Spleen (tissue), 11 donors: ENCODE measurements around the gene ADAM19. TPM values are rescaled to one million over a fixed set of nuclear protein-coding genes. Genes with fewer than 3 reads are reported as not detected.

Experiments
- DNase-seq: peaks from one replicate; pipeline ENCODE4 v3.0.0-alpha.2; 2020
- H3K27ac ChIP-seq, 8 donors: fragments of 200-600 bp; sonication (generic) in 7 of 8; 1 replicate in 4 of 8; 2 replicates in 4 of 8; pipeline versions ENCODE4 v1.5.0 to v1.8.0; 2016 to 2021; ENCODE audit warnings: inconsistent platforms in 4 of 8, mild to moderate bottlenecking in 4 of 8, moderate library complexity in 1 of 8
- H3K27me3 ChIP-seq, 7 donors: fragments of 200-600 bp; sonication (generic) in 6 of 7; replicated peaks in 1 of 7; 1 replicate in 4 of 7; 2 replicates in 3 of 7; pipeline versions ENCODE4 v1.5.0 to v1.8.0; 2016 to 2021; ENCODE audit warnings: inconsistent platforms in 3 of 7, mild to moderate bottlenecking in 1 of 7
- H3K36me3 ChIP-seq, 6 donors: fragments of 200-600 bp; sonication (generic) in 5 of 6; 1 replicate in 4 of 6; 2 replicates in 2 of 6; pipeline versions ENCODE4 v1.5.0 to v1.8.0; 2016 to 2021; ENCODE audit warnings: inconsistent platforms in 2 of 6
- H3K4me1 ChIP-seq, 6 donors: fragments of 200-600 bp; sonication (generic) in 5 of 6; 1 replicate in 3 of 6; 2 replicates in 3 of 6; pipeline versions ENCODE4 v1.5.0 to v1.8.0; 2016 to 2021; ENCODE audit warnings: inconsistent platforms in 3 of 6
- H3K4me3 ChIP-seq, 8 donors: fragments of 200-600 bp; sonication (generic) in 7 of 8; 1 replicate in 4 of 8; 2 replicates in 4 of 8; pipeline versions ENCODE4 v1.5.0 to v1.8.0; 2016 to 2021; ENCODE audit warnings: inconsistent platforms in 4 of 8, mild to moderate bottlenecking in 4 of 8, moderate library complexity in 2 of 8
- H3K9me3 ChIP-seq, 8 donors: fragments of 200-600 bp; sonication (generic) in 7 of 8; 1 replicate in 4 of 8; 2 replicates in 4 of 8; pipeline versions ENCODE4 v1.5.0 to v1.8.0; 2016 to 2021; ENCODE audit warnings: inconsistent platforms in 4 of 8
- CTCF ChIP-seq, 11 experiments: fragments of 200-600 bp in 7 of 11; fragments of 450-650 bp in 4 of 11; sonication (generic) in 4 of 11; IDR thresholded peaks in 8 of 11; conservative IDR thresholded peaks in 3 of 11; 1 replicate in 7 of 11; 2 replicates in 4 of 11; pipeline versions ENCODE4 v1.4.0 to v1.8.0; 2016 to 2021; ENCODE audit warnings: antibody characterized with exemption in 11 of 11, inconsistent platforms in 4 of 11, mild to moderate bottlenecking in 1 of 11
- POLR2A ChIP-seq, 3 donors: fragments of 450-650 bp; IDR thresholded peaks; one replicate each; pipeline ENCODE4 v1.5.1; 2017; ENCODE audit warnings: antibody characterized with exemption in 3 of 3, mild to moderate bottlenecking in 1 of 3
- POLR2AphosphoS5 ChIP-seq, 3 donors: sonication (generic); formaldehyde crosslinking; IDR thresholded peaks; one replicate each; pipeline ENCODE4 v1.5.1; 2017; ENCODE audit warnings: antibody characterized with exemption in 3 of 3
- WGBS, 5 donors: extraction: QIAGEN DNeasy Blood & Tissue Kit in 3 of 5; methylation state at CpG; one replicate each; pipeline versions ENCODE4 v1.1.5 to v1.1.7; 2013 to 2018; 5-methylcytosine and 5-hydroxymethylcytosine counted together
- intact Hi-C: fragments of 100-400 bp; cut with DNase I; formaldehyde crosslinking; loops from one replicate; pipeline ENCODE4 v1.15.0; 2023; ENCODE audit warnings: low total_unique reads
- polyA plus RNA-seq, 3 donors: library from polyadenylated mRNA; stranded (reverse); fragments of 200-250 nt; gene quantifications; one replicate each; pipeline ENCODE4 v1.2.1, GENCODE V29; 2013
- total RNA-seq, 7 donors: library from RNA; depleted of rRNA in 3 of 7; stranded (reverse); fragments of >200 nt in 3 of 7; fragmentation: NEBNext Ultra II Directional in 4 of 7; extraction: Animal tissue kit (Norgen Biotek cat#: 25700) in 4 of 7; gene quantifications; one replicate each; pipeline versions ENCODE4 v1.1.0 to v1.2.1, GENCODE V29; 2016 to 2021
- donor health status: healthy with polysubstance abuse.
- donor health status: DM: no; HTN: no; CAD: no; lungs with moderate emphysema.
- donor health status: DM: no; HTN: no; CAD: no.
- donor health status: Bipolar disorder and iron deficiency.
- donor health status: healthy.
- donor health status: DM: no; HTN: no; CAD: no.
- donor health status: DM: yes; HTN: yes; CAD: no.

The ADAM19 gene
- total and polyA plus RNA-seq, 10 donors = 10.9 to 71.1 (median 51.5) TPM

- no peaks in the 10 kb centered on the region for H3K9me3 ChIP-seq
- TF ChIP-seq POLR2A (IDR thresholded peaks at IDR 0.05) (no peak), POLR2AphosphoS5 (IDR thresholded peaks at IDR 0.05) (peak in 1 of 3 donors; percentile 55)
- peaks cover 30 to 63% (median 57%) of the 10 kb centered on the region in 6 donors for H3K4me1 ChIP-seq
- no peaks in the 10 kb centered on the region for H3K36me3 ChIP-seq
- no peak for DNase-seq
- 2 to 15% (median 5%) methylated on average over 3 of the region's 3 CpGs for WGBS, 5 donors
- intact Hi-C loops = no loop called here
- H3K4me3 ChIP-seq = peak overlapping the region in 1 of 8 donors; percentile 12
- H3K27me3 ChIP-seq = no peaks in the 10 kb centered on the region
- H3K27ac ChIP-seq = peak overlapping the region; percentile 24 to 83 (median 80)
Measured at GRCh38 chr5:157592594-157592993, 17.0 kb upstream of the ADAM19 start.

DNA sequence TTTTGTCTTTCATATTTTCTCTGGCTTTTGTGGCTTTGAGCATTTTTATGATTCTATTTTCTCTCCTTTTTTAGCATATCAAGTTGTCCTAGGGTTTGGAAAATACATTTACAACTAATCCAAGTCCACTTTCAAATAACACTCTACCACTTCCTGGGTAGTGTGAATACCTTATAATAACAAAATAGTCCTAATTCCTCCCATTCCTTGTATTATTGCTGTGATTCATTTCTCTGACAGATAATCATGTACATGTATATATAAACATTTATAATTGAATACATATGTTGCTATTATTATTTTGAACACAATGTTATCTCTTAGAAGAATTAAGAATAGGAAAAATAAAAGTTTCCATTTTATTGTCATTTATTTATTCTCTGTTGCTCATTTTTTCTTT is 14.9 kb upstream of the ADAM19 start:
- Histone ChIP-seq H3K4me1 (peaks cover 29 to 42% (median 37%) of the 10 kb centered on the region in 6 donors), H3K36me3 (no peaks in the 10 kb centered on the region), H3K27me3 (no peaks in the 10 kb centered on the region), H3K9me3 (no peaks in the 10 kb centered on the region), H3K27ac (no peak overlapping the region), H3K4me3 (no peak overlapping the region)
- TF ChIP-seq POLR2AphosphoS5 (IDR thresholded peaks at IDR 0.05) (no peak), POLR2A (IDR thresholded peaks at IDR 0.05) (no peak), CTCF (IDR thresholded peaks at IDR 0.05 in 8 of 11, conservative IDR thresholded peaks at IDR 0.05 in 3 of 11) (no peak)
- intact Hi-C loops = no loop called here
- no peak for DNase-seq

GRCh38 chr5:157584628-157585027 is 9.1 kb upstream of the ADAM19 start:
- Histone ChIP-seq H3K36me3 (no peaks in the 10 kb centered on the region), H3K27ac (no peak overlapping the region), H3K4me1 (peaks cover 0 to 31% (median 11%) of the 10 kb centered on the region in 6 donors), H3K27me3 (no peaks in the 10 kb centered on the region), H3K4me3 (no peak overlapping the region), H3K9me3 (no peaks in the 10 kb centered on the region)
- WGBS, 5 donors = 58 to 81% (median 70%) methylated on average over 1 of the region's 1 CpG
- intact Hi-C loops = no loop called here
- no peak for DNase-seq
- no peak for TF ChIP-seq CTCF (IDR thresholded peaks at IDR 0.05 in 8 of 11, conservative IDR thresholded peaks at IDR 0.05 in 3 of 11)
- TF ChIP-seq POLR2A (IDR thresholded peaks at IDR 0.05) = no peak
- TF ChIP-seq POLR2AphosphoS5 (IDR thresholded peaks at IDR 0.05) = no peak

DNA sequence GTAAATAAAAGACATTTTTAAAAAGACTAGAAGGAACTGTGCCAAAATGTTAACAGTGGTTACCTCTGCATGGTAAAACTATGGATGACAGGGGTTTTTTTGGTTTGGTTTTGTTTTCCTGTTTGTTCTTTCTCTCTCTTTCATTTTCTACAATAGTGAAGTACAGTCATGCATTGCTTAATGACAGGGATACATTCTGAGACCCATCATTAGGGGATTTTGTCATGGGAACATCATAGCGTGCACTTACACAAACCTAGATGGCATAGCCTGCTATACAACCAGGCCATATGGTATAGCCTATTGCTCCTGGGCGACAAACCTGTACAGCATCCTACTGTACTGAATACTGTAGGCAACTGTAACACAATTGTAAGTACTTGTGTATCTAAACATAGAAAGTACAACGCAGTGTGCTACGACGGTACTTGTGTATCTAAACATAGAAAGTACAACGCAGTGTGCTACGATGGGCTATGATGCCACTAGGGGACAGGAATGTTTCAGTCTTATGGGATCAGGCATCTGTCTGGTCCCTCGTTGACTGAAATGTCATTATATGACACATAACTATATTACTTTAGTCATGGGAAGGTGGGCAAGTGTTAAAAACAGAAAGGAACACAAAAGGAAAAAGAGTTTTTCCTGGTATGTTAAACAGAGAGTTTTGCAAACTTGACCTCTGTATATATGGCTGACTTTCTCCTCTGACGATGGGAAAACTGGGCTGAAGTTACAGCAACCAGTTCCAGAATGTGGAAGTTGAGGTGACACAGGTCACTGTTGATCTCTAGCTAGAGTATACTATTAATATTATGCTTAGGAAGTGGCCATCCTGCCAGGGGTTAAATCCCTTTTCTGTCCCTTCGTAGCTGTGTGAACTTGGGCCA is 7.4 kb upstream of the ADAM19 start:
- no peak for DNase-seq
- no peak for TF ChIP-seq POLR2A (IDR thresholded peaks at IDR 0.05)
- TF ChIP-seq POLR2AphosphoS5 (IDR thresholded peaks at IDR 0.05) = no peak
- peak in 1 of 11 experiments; percentile 8 for TF ChIP-seq CTCF (IDR thresholded peaks at IDR 0.05 in 8 of 11, conservative IDR thresholded peaks at IDR 0.05 in 3 of 11)

More for the DNA sequence above, 7.4 kb upstream of the ADAM19 start:
- H3K36me3 ChIP-seq = no peaks in the 10 kb centered on the region
- no peak overlapping the region for H3K4me3 ChIP-seq
- peaks cover 0 to 31% (median 11%) of the 10 kb centered on the region in 6 donors for H3K4me1 ChIP-seq
- peak overlapping the region in 3 of 8 donors; percentile 17 to 66 (median 21) for H3K27ac ChIP-seq
- H3K9me3 ChIP-seq = no peaks in the 10 kb centered on the region
- 54 to 73% (median 68%) methylated on average over 10 of the region's 10 CpGs for WGBS, 5 donors
- intact Hi-C loops = no loop called here
- no peaks in the 10 kb centered on the region for H3K27me3 ChIP-seq
